ENCODE data around the gene LCAT. TPM values are rescaled to one million over a fixed set of nuclear protein-coding genes. Genes with fewer than 3 reads are reported as not detected.

The LCAT gene
- total RNA-seq, 2 experiments from 2014 or later = 10.7 to 14.8 TPM

- ChIA-PET POLR2A (interaction anchor here (1.0 to 1.2 kb wide), 2 partner anchors 13 to 15 kb away, joined by 3 read pairs; partner anchors contain the start of gene SLC12A4), CTCF (interaction anchor here (0.6 to 2.0 kb wide), 3 partner anchors 12 to 271 kb away, joined by 5 to 7 read pairs (median 6); no protein-coding TSS in a partner anchor)
- Mint-ChIP-seq H3K4me1 (peaks cover 4% of the 10 kb centered on the region), H3K27me3 (no peaks in the 10 kb centered on the region), H3K4me3 (no peak overlapping the region), H3K36me3 (ENCODE audit: low read depth) (peaks cover 22% of the 10 kb centered on the region), H3K9me3 (no peaks in the 10 kb centered on the region), H3K27ac (no peak overlapping the region)
- DNase-seq = no peak
These were observed 9.9 kb upstream of the LCAT start for GRCh38 chr16:67953641-67954375.

GRCh38 chr16:67951485-67951884 is 7.6 kb upstream of the LCAT start:
- Mint-ChIP-seq H3K27me3 (no peaks in the 10 kb centered on the region), H3K36me3 (ENCODE audit: low read depth) (peaks cover 23% of the 10 kb centered on the region), H3K4me3 (no peak overlapping the region), H3K4me1 (peaks cover 4% of the 10 kb centered on the region), H3K27ac (no peak overlapping the region), H3K9me3 (no peaks in the 10 kb centered on the region)
- CTCF ChIA-PET = interaction anchor here (2.9 kb wide), 1 partner anchor 10 kb away, joined by 10 read pairs; no protein-coding TSS in a partner anchor
- no peak for DNase-seq
- POLR2A ChIA-PET = interaction anchor here (3.4 kb wide), 1 partner anchor 15 kb away, joined by 18 read pairs; the partner anchor contains the start of gene PSMB10

GRCh38 chr16:67950335-67950843 is 6.5 kb upstream of the LCAT start:
- no peaks in the 10 kb centered on the region for H3K9me3 Mint-ChIP-seq
- ChIA-PET CTCF (interaction anchor here (0.6 to 2.9 kb wide), 2 partner anchors 9 to 75 kb away, joined by 3 to 10 read pairs; no protein-coding TSS in a partner anchor), POLR2A (interaction anchor here (3.4 kb wide), 1 partner anchor 14 kb away, joined by 18 read pairs; the partner anchor contains the start of gene PSMB10)
- H3K27ac Mint-ChIP-seq = no peak overlapping the region
- no peak for DNase-seq
- H3K4me1 Mint-ChIP-seq = peaks cover 4% of the 10 kb centered on the region
- peaks cover 31% of the 10 kb centered on the region for H3K36me3 Mint-ChIP-seq (ENCODE audit: low read depth)
- no peaks in the 10 kb centered on the region for H3K27me3 Mint-ChIP-seq
- no peak overlapping the region for H3K4me3 Mint-ChIP-seq

GRCh38 chr16:67949645-67950044 is 5.7 kb upstream of the LCAT start:
- Mint-ChIP-seq H3K27ac (no peak overlapping the region), H3K27me3 (no peaks in the 10 kb centered on the region), H3K4me1 (peaks cover 4% of the 10 kb centered on the region), H3K9me3 (no peaks in the 10 kb centered on the region), H3K4me3 (no peak overlapping the region), H3K36me3 (ENCODE audit: low read depth) (peaks cover 31% of the 10 kb centered on the region)
- ChIA-PET POLR2A (interaction anchor here (3.4 kb wide), 1 partner anchor 13 kb away, joined by 18 read pairs; the partner anchor contains the start of gene PSMB10), CTCF (interaction anchor here (2.9 kb wide), 1 partner anchor 8 kb away, joined by 10 read pairs; no protein-coding TSS in a partner anchor)
- DNase-seq = no peak

GRCh38 chr16:67948015-67948414 is 4.1 kb upstream of the LCAT start:
- Mint-ChIP-seq H3K9me3 (no peaks in the 10 kb centered on the region), H3K27me3 (no peaks in the 10 kb centered on the region), H3K4me1 (peaks cover 4% of the 10 kb centered on the region), H3K36me3 (ENCODE audit: low read depth) (peaks cover 25% of the 10 kb centered on the region), H3K27ac (peak overlapping the region; percentile 26), H3K4me3 (no peak overlapping the region)
- ChIA-PET CTCF (no interaction called here), POLR2A (interaction anchor here (1.5 kb wide), 1 partner anchor 8 kb away, joined by 3 read pairs; no protein-coding TSS in a partner anchor)
- DNase-seq = no peak

- Mint-ChIP-seq H3K9me3 (no peaks in the 10 kb centered on the region), H3K4me3 (no peak overlapping the region), H3K4me1 (peaks cover 4% of the 10 kb centered on the region), H3K36me3 (ENCODE audit: low read depth) (peaks cover 26% of the 10 kb centered on the region), H3K27me3 (no peaks in the 10 kb centered on the region), H3K27ac (no peak overlapping the region)
- CTCF ChIA-PET = interaction anchor here (1.4 kb wide), 1 partner anchor 10 kb away, joined by 4 read pairs; the partner anchor contains the start of gene PSMB10
- POLR2A ChIA-PET = interaction anchor here (1.3 to 1.5 kb wide), 2 partner anchors 9 to 11 kb away, joined by 3 to 7 read pairs; partner anchors contain the start of gene PSMB10
- no peak for DNase-seq
These were observed 3.1 kb upstream of the LCAT start for GRCh38 chr16:67946966-67947558.

- H3K4me1 Mint-ChIP-seq = peaks cover 10% of the 10 kb centered on the region
- CTCF ChIA-PET = interaction anchor here (1.4 kb wide), 1 partner anchor 9 kb away, joined by 4 read pairs; the partner anchor contains the start of gene PSMB10
- H3K27ac Mint-ChIP-seq = no peak overlapping the region
- peaks cover 23% of the 10 kb centered on the region for H3K36me3 Mint-ChIP-seq (ENCODE audit: low read depth)
- no peak overlapping the region for H3K4me3 Mint-ChIP-seq
- no peaks in the 10 kb centered on the region for H3K27me3 Mint-ChIP-seq
- POLR2A ChIA-PET = interaction anchor here (1.3 to 1.5 kb wide), 3 partner anchors 10 kb away, joined by 3 to 8 read pairs (median 7); partner anchors contain the start of gene PSMB10
- H3K9me3 Mint-ChIP-seq = no peaks in the 10 kb centered on the region
- no peak for DNase-seq
These were observed 2.2 kb upstream of the LCAT start for GRCh38 chr16:67946128-67946569.

- H3K27me3 Mint-ChIP-seq = no peaks in the 10 kb centered on the region
- H3K4me3 Mint-ChIP-seq = no peak overlapping the region
- H3K36me3 Mint-ChIP-seq (ENCODE audit: low read depth) = peaks cover 23% of the 10 kb centered on the region
- ChIA-PET CTCF (no interaction called here), POLR2A (interaction anchor here (1.3 kb wide), 1 partner anchor 10 kb away, joined by 8 read pairs; no protein-coding TSS in a partner anchor)
- no peak for DNase-seq
- peaks cover 13% of the 10 kb centered on the region for H3K4me1 Mint-ChIP-seq
- no peak overlapping the region for H3K27ac Mint-ChIP-seq
- H3K9me3 Mint-ChIP-seq = no peaks in the 10 kb centered on the region
These were observed 1.5 kb upstream of the LCAT start for GRCh38 chr16:67945392-67945933.

GRCh38 chr16:67944690-67945391 is 921 bp upstream of the LCAT start:
- CTCF ChIA-PET = no interaction called here
- Mint-ChIP-seq H3K9me3 (no peaks in the 10 kb centered on the region), H3K27ac (no peak overlapping the region), H3K4me1 (peaks cover 19% of the 10 kb centered on the region), H3K27me3 (no peaks in the 10 kb centered on the region), H3K36me3 (ENCODE audit: low read depth) (peaks cover 26% of the 10 kb centered on the region), H3K4me3 (no peak overlapping the region)
- no peak for DNase-seq
- POLR2A ChIA-PET = interaction anchor here (1.3 kb wide), 1 partner anchor 9 kb away, joined by 8 read pairs; no protein-coding TSS in a partner anchor

- POLR2A ChIA-PET = interaction anchor here (1.0 kb wide), 1 partner anchor 80 kb away, joined by 3 read pairs; the partner anchor contains the start of genes DDX28 and DUS2
- no peaks in the 10 kb centered on the region for H3K9me3 Mint-ChIP-seq
- peaks cover 29% of the 10 kb centered on the region for H3K36me3 Mint-ChIP-seq (ENCODE audit: low read depth)
- no peak overlapping the region for H3K27ac Mint-ChIP-seq
- CTCF ChIA-PET = interaction anchor here (0.9 to 2.5 kb wide), 3 partner anchors 22 to 59 kb away, joined by 4 to 11 read pairs (median 4); no protein-coding TSS in a partner anchor
- H3K4me3 Mint-ChIP-seq = no peak overlapping the region
- no peaks in the 10 kb centered on the region for H3K27me3 Mint-ChIP-seq
- H3K4me1 Mint-ChIP-seq = peaks cover 27% of the 10 kb centered on the region
- no peak for DNase-seq
These were observed 683 bp downstream of the LCAT start for GRCh38 chr16:67943256-67943618.

GRCh38 chr16:67942510-67943255 is 1.2 kb downstream of the LCAT start:
- no peak for DNase-seq
- no peak overlapping the region for H3K27ac Mint-ChIP-seq
- no peaks in the 10 kb centered on the region for H3K9me3 Mint-ChIP-seq
- ChIA-PET CTCF (interaction anchor here (0.7 to 2.5 kb wide), 14 partner anchors 8 to 127 kb away, joined by 3 to 11 read pairs (median 4); partner anchors contain the start of gene NRN1L), POLR2A (interaction anchor here (1.0 kb wide), 1 partner anchor 81 kb away, joined by 3 read pairs; the partner anchor contains the start of genes DDX28 and DUS2)
- peaks cover 27% of the 10 kb centered on the region for H3K4me1 Mint-ChIP-seq
- no peaks in the 10 kb centered on the region for H3K27me3 Mint-ChIP-seq
- peaks cover 25% of the 10 kb centered on the region for H3K36me3 Mint-ChIP-seq (ENCODE audit: low read depth)
- H3K4me3 Mint-ChIP-seq = no peak overlapping the region

All from activated CD4-positive, alpha-beta memory T cell treated with anti-CD3 and anti-CD28 coated beads, Interleukin-2, amount 10 ng/mL, durations not matched to agents 7 days and 5 days (primary cell).